Measurements from ENCODE around the gene TRPV2. TPM values are rescaled to one million over a fixed set of nuclear protein-coding genes. Genes with fewer than 3 reads are reported as not detected.

Gene TRPV2
- total and polyA plus RNA-seq, 2 of the 4 experiments (the other 2 are of a cell fraction) = 30.8 to 32.8 TPM

DNA sequence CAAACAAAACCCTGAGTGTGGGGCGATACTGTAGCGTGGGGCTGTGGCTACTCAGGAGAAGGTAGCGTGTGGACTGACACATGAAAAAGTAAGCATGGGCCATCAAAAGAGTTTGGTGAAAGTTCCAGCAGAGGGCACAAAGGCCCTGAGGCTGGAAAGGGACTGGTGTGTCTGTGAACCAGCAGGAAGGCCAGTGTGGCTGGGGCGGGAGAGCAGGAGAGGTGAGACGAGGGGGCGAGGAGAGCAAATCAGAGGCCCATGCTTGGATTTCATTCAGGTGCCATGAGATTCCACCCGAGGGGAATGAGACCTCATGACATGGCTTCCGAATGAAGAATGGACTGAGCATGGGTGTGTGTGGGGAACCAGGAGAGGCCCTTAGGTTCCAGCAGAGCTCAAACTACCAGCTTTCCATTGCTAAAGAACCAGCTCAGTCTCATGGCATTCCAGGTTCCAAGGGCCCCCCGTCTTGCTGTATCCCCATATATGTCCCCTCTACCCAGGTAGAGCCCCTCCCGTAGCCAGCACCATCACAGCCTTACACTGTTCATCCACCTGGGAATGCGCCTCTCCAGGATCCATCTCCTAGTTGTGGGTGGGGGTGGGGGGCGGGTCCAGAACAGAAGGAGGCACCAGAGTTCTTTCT is 31.1 kb downstream of the TRPV2 start:
- Histone ChIP-seq H3K14ac (replicated peaks; ENCODE audit: low read depth, low read length) (no peak overlapping the region), H2BK15ac (ENCODE audit: low read depth, low read length) (no peak overlapping the region), H3K27me3 (ENCODE audit: control insufficient read depth, insufficient read depth, low read length) (no peaks in the 10 kb centered on the region), H3K4me3 (ENCODE audit: insufficient read depth, low read depth, low read length) (no peak overlapping the region), H3K18ac (ENCODE audit: low read depth, low read length) (no peak overlapping the region), H4K8ac (ENCODE audit: low read depth in 2 of 2, low read length in 2 of 2) (no peak overlapping the region), H3K79me1 (ENCODE audit: low read depth in 1 of 2, low read length in 2 of 2) (peaks cover 14 to 84% of the 10 kb centered on the region in 2 experiments), H3K9me1 (ENCODE audit: insufficient read depth, low read length) (peaks cover 38% of the 10 kb centered on the region), H2AK5ac (ENCODE audit: low read depth, low read length) (no peak overlapping the region), H2AFZ (replicated peaks; ENCODE audit: low read length, poor library complexity) (no peak overlapping the region), H3K23ac (ENCODE audit: low read depth, low read length) (no peak overlapping the region), H3K27ac (ENCODE audit: insufficient read depth, low read length) (no peak overlapping the region), H4K20me1 (ENCODE audit: insufficient read depth, low read length) (peaks cover 90% of the 10 kb centered on the region), H3K4ac (ENCODE audit: low read depth, low read length) (no peak overlapping the region), H4K91ac (ENCODE audit: insufficient read depth, low read depth, low read length) (no peak overlapping the region), H3K9ac (ENCODE audit: low read depth, low read length) (no peak overlapping the region), H3K56ac (ENCODE audit: extremely low read depth, insufficient read depth, low read length) (no peak overlapping the region), H2AK9ac (replicated peaks; ENCODE audit: low read depth, low read length, poor library complexity) (no peak overlapping the region), H2BK20ac (ENCODE audit: low read depth, low read length) (no peak overlapping the region), H3K4me1 (ENCODE audit: control insufficient read depth, insufficient read depth, low read length) (peaks cover 9% of the 10 kb centered on the region; the same call in 1 of the 2 replicates), H2BK120ac (ENCODE audit: low read depth, low read length) (no peak overlapping the region), H4K5ac (ENCODE audit: low read depth, low read length) (no peak overlapping the region), H3K4me2 (ENCODE audit: low read depth, low read length) (no peak overlapping the region), H3K9me3 (ENCODE audit: control insufficient read depth, insufficient read depth, low read length) (no peaks in the 10 kb centered on the region), H2BK5ac (ENCODE audit: low read depth, low read length, poor library complexity, severe bottlenecking) (no peak overlapping the region), H3K36me3 (ENCODE audit: control insufficient read depth, insufficient read depth, low read length) (peaks cover 61% of the 10 kb centered on the region)
- 97% methylated on average over 5 of the region's 12 CpGs; no CpG with 5 or more reads in 1 of the 2 experiments for WGBS, 2 experiments (ENCODE audit: extremely low coverage in 2 of 2, insufficient read length in 1 of 2)
- BruUV-seq (replicated peaks) = no TSS peak
- intact Hi-C loops (cut with micrococcal nuclease) = no loop called here
- in situ Hi-C loops (cut with MboI; ENCODE audit: low sequenced_read_pairs) = no loop called here
- ChIA-PET CTCF (interaction anchor here (1.0 to 1.5 kb wide), 2 partner anchors 76 to 83 kb away, joined by 5 read pairs; no protein-coding TSS in a partner anchor), POLR2A (ENCODE audit: unreplicated experiment) (no interaction called here)
- dilution Hi-C loops (cut with HindIII; ENCODE audit: low sequenced_read_pairs, unreplicated experiment) = no loop called here
- DNase-seq = no peak
- ATAC-seq (ENCODE audit: low read depth) = no peak
- TF ChIP-seq MAFK (IDR thresholded peaks at IDR 0.05; ENCODE audit: low read depth, low read length) (no peak), CHD1 (IDR thresholded peaks at IDR 0.05; ENCODE audit: low read depth, low read length) (no peak), MAZ (IDR thresholded peaks at IDR 0.05; ENCODE audit: borderline replicate concordance, low read depth, low read length) (no peak), MXI1 (IDR thresholded peaks at IDR 0.05; ENCODE audit: borderline replicate concordance, low read depth, low read length) (no peak), RFX5 (IDR thresholded peaks at IDR 0.05; ENCODE audit: low read depth, low read length) (no peak), FOS (IDR thresholded peaks at IDR 0.05; ENCODE audit: low read depth, low read length) (no peak), POLR2A (IDR thresholded peaks at IDR 0.05; ENCODE audit: low read depth, low read length) (no peak), CEBPB (IDR thresholded peaks at IDR 0.05; ENCODE audit: low read depth, low read length) (no peak), SMC3 (IDR thresholded peaks at IDR 0.05; ENCODE audit: low read depth, low read length) (no peak), RAD21 (IDR thresholded peaks at IDR 0.05; ENCODE audit: low read length) (no peak)
- TF ChIP-seq, protein P1, sequence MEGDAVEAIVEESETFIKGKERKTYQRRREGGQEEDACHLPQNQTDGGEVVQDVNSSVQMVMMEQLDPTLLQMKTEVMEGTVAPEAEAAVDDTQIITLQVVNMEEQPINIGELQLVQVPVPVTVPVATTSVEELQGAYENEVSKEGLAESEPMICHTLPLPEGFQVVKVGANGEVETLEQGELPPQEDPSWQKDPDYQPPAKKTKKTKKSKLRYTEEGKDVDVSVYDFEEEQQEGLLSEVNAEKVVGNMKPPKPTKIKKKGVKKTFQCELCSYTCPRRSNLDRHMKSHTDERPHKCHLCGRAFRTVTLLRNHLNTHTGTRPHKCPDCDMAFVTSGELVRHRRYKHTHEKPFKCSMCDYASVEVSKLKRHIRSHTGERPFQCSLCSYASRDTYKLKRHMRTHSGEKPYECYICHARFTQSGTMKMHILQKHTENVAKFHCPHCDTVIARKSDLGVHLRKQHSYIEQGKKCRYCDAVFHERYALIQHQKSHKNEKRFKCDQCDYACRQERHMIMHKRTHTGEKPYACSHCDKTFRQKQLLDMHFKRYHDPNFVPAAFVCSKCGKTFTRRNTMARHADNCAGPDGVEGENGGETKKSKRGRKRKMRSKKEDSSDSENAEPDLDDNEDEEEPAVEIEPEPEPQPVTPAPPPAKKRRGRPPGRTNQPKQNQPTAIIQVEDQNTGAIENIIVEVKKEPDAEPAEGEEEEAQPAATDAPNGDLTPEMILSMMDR (conservative IDR thresholded peaks at IDR 0.05; ENCODE audit: low read depth, low read length) = no peak

All from IMR-90 (cell line).